Activated gamma-delta T cell treated with anti-CD3 and anti-CD28 coated beads, Interleukin-2, amount 50 U/mL, for 16 hours (primary cell): ENCODE data around the gene ABCB11.
"Not testable (repeated sequence)": the region's sequence is repeated elsewhere in the genome, so short reads cannot be mapped to it uniquely, and the experiment has no call there.

Experiments used
- DNase-seq: peaks from one replicate; pipeline ENCODE4 v3.0.0-alpha.2; 2020; ENCODE audit warnings: low read depth

Gene ABCB11

DNA sequence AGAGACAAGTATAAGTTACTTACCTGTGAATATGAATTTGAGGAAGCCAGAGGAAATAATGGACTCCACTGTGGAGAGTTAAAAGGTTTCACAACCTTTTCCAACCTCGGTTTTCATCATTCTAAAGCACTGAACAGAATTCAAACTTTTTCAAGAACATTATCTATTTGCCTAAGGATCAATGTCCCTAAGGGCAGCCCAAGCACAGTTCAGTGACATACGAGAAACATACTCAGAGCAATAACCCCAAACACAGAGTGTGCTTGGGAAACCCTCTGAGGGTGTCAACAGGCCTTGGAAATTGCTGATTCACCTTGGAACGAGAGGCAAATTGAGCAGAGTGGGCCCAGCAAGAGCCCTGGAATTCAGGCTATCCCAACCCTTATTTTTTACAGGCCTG is at the start of gene ABCB11:
Gene ABCB11, minus strand, starts transcription at position 123 of the 400 bp plus-strand sequence. CDS start 13,199 bp downstream, outside the sequence.
- DNase-seq = no peak

DNA sequence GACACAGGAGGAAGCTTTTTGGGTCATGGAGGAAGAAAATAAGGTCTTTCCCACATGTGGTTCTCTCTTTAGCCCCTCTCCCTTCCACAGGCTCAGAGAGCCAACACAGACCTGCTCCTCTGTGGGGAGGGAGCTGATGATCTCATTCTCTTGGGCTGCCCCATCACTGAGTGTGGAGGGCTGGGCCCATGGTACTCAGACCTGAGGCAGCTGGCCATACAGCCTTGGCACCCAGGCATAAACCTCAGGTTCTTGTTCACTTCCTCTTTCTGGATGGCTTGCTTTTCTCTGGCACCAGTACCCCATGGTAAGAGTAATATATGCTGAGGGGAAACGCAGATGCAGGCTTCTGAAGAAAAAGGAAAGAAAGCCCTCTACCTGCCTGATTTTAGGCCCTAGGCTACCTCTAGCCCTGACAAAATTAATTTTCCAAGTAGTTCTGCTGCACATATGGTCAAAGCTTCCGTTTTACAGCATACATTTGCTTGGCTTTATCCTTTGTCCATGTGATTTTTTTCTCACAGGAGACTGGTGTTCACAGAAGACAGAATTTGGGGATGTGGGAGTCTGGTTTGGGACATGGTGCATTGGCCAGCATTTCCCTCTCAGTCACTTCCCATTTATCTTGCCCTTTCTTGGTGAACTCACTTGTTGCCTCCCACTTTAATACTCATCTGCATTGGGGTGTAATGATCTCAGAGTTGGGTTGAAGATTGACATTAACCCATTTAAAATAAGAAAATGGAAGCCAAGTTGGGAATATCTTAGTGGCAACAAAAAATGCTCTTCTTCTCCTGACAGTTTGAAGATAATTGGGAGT is 49.3 kb upstream of the ABCB11 start:
- DNase-seq = no peak

DNA sequence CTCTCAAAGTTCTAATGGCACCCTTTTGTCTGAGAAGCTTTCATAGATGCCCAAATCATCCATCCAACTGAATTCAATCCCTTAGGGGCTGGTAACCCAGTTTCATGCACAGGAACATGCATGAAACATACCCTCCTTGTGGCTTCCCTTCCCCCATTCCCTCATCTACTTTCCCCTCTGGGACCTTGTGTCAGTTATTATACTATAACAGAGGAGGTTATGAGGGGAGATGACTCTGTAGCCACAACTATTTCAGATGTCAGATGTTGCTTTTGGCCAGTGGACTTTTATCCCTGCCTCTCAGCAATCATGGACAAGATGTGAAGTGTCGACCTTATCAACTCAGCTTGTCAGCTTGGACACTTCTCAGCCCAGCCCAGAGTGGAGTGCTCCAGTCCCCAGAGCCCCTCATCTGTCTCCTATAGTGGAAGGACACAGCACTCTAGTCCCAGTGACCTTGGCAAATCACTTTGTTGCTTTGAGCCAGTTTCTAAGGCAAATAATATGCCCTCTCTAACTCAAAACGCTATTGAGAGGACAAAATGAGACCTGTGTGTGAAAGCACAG is 46.6 kb upstream of the ABCB11 start:
- no peak for DNase-seq

DNA sequence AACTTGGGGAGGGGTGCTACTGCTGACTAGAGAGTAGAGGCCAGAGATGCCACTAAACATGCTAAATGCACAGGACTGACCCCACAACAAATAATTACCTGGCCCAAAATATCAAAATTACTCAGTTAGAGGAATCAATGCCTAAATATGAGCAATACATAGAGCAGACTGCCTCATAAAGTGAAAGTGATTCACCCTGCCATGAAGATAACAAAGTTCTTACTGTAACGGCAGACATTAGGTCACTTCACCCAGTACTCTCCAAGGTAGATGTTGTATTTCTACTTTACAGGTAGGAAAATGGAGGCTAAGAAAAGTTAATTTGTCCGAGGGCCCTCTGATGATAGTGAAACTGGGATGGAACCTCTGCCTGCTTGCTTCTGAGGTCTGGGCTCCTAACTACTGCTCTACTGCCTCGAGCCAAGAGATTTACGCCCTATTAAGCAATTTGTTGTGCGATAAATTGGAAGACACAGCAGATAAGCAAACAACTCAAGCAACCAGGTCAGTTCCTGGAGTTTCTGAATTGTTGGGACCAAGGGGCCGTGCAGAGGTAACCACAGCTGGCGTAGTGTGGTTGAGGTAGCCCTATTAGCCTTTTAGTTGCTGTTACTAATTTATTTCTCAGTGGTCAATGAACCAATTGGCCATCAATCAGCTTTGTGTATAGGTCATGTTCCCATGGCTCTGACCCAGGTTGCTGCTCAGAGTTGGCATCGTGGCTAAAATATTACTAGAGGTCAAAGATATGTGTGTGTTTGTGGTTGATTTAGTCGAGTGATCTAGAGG is 43.0 kb upstream of the ABCB11 start:
- no peak for DNase-seq

DNA sequence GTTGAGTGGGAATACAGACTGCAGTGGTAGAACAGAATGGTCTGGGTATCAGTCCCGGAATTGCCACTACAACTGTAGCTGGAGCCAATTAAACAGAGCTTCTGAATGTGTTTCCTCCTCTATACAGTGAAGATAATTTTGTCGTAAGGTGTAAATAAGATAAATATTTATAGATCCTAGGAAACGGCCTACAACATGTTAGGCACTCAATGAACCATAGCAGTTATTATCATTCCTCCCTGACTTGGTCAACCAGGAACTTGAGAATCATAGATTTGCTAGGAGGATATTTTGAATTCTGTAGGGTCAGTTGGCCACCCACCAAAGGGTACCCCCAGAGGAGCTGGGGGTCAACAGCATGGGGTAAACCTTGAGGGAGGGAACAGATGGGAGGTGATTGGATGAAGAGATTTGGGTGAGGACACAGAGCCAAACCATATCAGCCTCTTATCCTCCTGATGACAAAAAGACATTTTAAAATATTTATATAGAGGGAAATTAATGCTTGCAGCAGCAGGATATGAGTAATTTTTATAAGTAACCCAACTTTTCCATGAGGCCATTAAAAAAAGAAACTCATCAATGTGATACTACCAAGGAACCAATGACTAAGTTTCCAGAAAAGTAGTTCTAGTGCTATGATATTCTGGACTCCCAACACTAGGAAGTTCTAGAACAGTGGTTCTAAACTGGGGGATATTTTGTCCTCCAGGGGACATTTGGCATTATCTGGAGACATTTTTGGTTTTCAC is 42.3 kb upstream of the ABCB11 start:
- no peak for DNase-seq

DNA sequence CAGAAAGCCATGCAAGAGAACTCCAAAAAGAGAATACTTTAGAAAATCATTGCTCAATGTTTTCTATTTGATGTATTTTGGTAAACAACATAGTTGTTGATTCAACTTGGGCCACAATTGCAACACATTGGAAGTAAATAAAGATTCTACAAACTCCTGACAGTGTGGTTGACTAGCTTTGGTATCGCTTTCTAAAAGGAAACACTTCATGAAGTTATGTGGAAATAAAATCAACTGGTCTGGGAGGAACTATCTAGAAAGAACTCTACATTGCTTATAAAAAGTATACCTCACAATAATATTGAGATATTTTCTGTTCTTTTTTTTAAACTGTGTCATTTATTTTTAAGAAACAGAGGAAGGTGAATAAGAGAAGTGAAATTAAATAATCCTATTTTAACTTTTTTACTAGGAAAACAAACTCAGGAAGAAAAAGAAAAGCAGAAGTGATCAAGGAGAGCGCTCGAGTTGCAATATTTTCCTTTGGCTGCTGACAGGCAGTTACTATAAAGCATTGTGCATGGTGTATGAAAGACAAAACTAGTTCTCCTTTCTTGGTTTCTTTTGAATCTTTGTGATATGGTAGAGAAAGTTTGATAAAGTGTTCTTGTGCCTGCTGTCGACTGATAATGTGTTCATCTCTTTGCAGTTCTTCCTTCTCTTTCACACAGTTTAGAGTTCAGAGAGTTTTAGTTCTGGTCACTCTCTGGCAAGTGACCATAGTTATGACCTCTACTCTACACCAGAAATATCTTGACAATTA is 41.2 kb upstream of the ABCB11 start:
- no peak for DNase-seq

DNA sequence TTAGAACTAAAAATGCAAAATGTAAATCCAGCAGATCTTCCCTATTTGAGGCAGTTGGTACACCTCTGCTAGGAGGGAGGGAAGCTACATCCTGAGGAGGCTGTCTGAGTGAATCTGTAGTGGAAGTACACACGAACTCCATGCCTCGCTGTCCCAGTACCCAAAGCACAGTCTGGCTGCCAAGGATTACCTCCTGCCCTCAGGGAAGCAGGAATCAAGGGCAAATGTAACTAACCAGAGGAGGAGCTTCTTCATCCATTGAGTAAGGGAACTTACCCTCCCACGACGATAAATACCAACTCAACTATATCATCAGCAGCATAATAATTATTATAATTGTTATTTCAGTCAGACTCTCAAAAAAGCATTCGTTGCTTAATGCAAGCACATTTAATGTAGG is 40.3 kb upstream of the ABCB11 start:
- no peak for DNase-seq

DNA sequence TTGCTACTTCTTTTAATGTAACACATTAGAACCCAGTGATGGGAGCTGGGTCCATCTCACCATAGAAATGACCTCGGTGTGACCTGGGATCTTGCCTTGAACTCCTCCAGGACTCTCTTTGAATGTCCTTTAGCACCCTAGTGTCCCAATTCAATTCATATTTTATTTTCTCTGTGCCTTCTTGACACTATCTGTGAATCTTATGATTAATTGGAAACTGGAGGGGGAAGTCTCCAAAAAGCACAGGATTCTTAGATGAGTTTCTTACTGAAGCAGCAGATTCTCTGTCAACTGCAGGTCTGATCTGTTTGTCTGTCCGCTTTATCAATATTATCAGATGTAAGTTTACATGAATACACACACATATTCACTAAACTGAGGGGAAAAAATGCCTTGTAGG is 38.7 kb upstream of the ABCB11 start:
- no peak for DNase-seq

DNA sequence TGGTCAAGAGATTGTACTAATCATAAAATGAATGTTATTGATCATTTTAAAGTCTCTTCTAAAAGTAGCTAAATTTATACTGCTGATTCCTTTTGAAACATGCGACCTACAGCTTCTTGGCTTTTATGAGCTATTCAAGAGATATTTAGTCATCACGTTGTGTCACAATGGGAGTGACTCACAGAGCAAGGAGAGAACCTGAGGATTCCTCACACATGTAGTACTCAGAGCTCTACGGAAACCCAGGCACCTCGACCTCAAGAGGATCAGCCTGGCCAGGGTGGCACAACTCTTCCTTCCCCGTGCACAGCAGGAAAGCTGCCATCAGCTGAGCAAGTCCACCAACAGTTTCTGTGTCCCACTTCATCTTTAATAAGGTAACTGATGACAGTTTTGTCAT is 38.2 kb upstream of the ABCB11 start, which contains the start of gene DHRS9:
Gene DHRS9, plus strand, starts transcription at position 223 of the 400 bp plus-strand sequence. CDS start 12,019 bp downstream, outside the sequence.
- DNase-seq = no peak

DNA sequence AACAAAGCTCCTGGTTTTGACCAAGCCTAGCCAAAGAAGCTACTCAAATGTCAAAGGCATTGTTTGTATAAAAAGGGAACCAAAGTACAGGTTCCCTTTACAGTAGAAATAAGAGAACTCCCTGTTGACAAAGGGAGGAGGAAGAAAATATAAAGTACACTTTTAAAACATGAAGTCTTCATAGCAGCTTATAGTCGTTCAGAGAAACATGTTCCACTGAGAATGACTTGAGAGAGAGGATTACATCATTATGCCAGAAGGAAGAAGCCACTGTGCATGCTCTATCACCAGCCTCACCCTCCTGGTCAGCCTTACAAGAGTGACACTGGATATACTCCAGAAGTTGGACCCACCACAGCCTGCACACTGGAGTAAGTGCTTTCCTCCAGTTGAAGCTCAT is 35.8 kb upstream of the ABCB11 start:
- DNase-seq = no peak

DNA sequence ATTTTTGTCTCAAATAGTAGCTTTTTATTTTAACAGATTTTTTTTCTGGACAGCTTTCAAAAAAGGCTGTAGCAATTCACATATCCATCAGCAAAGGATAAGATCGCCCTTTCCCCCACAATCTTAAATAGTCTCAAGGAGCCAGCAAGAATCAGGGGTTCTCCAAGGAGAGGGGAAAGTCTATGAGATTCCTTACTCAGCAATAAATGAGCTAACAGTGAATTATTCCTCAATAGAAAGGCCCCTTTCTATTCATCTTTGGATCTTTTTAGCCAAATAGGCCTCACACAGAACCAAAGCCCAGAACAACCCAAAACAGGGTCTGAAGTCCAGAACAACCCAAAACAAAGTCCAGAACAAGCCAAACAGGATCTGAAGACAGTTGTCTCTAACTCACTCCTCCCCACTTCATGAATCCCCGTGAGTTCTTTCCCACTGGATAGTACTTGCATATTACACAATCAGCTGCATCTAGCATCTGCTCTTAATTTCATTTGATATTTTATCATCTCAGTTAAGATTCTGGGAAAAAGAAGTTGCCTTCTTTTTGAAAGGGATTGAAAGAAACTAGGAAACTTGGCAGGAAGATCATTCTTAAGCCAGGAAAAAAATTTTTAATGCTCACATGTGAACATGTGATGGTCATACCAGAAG is 34.9 kb upstream of the ABCB11 start:
- no peak for DNase-seq

DNA sequence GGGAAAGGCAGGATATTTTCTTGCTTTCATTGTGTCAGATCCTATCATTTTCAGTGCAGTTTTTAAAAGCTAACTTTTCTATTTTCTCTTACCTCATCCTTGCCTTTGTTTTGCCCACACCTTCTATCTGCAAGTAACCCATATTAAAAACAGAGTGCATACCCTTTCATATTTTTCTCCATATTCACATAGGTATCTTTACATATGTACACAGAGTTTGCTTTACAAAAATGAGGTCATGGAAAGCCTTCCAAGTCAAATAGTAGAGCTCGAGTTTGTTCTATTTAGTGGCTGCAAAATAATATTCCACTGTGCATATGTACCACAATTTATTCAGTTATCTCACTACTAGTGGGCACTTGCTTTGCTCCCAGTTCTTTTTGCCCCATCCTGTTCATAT is 34.3 kb upstream of the ABCB11 start:
- DNase-seq = no peak

DNA sequence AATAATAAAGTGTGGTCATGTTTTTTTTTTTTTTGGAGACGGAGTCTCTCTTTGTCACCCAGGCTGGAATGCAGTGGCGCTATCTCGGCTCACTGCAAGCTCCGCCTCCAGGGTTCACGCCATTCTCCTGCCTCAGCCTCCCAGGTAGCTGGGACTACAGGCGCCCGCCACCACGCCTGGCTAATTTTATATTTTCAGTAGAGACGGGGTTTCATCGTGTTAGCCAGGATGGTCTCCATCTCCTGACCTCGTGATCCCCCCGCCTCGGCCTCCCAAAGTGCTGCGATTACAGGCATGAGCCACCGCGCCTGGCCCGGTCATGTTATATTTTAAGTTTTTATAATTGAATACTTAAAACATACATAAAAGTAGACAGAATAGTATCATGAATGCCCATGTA is 33.1 kb upstream of the ABCB11 start:
- DNase-seq = not testable (repeated sequence)

DNA sequence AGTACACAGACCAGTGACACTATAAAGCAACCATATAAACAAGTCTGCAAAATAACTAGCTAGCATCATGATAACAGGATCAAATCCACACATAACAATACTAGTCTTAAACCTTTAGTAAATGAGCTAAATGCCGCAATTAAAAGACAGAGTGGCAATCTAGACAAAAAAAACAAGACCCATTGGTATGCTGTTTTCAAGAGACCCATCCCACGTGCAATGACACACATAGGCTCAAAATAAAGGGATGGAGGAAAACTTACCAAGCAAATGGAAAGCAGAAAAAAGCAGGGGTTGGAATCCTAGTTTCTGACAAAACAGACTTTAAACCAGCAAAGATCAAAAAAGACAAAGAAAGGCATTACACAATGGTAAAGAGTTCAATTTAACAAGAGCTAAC is 23.5 kb upstream of the ABCB11 start:
- not testable (repeated sequence) for DNase-seq

DNA sequence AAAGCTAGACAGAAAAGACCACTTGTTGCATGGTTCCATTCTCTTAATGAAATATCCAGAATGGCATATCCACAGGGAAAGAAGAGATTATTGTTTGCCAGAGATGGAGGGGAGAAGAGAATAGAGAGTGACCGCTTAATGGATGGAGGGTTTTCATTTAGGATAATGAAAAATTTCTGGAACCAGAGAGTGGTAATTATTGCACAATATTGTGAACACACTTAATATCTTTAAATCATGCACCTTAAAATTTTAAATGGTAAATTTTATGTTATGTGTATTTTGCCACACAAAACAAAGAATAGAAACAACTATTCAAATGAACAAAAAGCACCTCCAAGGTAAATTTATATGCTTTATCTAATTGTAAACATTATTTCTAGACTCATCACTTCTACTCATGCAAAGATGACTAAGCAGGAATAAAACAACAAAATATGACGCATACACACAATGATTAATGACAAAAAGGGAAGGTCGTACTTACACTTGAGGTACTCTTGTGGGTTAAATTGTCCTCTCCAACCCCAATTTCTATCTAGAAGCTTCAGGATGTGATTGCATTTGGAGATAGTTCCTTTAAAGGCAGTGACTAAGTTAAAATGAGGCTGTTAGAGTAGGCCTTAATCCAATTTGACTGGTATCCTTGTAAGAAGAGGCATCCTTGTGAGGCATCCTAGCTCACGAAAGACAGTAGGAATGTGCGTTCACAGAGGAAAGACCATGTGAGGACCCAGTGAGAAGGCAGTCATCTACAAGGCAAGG is 19.5 kb upstream of the ABCB11 start:
- no peak for DNase-seq

DNA sequence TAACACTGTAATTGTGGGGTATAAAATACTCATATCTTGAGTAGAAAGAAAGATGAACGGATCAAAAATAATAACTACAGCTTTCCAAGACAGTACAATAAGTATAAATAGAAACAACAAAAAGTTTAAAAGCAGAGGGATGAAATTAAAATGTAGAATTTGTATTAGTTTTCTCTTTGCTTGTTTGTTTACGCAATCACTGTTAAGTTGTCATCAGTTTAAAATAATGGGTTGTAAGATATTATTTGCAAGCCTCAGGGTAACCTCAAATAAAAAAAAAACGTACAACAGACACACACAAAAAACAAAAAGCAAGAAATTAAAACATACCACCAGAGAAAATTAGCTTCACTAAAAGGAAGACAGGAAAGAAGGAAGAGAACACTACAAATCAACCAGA is 18.0 kb upstream of the ABCB11 start:
- DNase-seq = no peak

DNA sequence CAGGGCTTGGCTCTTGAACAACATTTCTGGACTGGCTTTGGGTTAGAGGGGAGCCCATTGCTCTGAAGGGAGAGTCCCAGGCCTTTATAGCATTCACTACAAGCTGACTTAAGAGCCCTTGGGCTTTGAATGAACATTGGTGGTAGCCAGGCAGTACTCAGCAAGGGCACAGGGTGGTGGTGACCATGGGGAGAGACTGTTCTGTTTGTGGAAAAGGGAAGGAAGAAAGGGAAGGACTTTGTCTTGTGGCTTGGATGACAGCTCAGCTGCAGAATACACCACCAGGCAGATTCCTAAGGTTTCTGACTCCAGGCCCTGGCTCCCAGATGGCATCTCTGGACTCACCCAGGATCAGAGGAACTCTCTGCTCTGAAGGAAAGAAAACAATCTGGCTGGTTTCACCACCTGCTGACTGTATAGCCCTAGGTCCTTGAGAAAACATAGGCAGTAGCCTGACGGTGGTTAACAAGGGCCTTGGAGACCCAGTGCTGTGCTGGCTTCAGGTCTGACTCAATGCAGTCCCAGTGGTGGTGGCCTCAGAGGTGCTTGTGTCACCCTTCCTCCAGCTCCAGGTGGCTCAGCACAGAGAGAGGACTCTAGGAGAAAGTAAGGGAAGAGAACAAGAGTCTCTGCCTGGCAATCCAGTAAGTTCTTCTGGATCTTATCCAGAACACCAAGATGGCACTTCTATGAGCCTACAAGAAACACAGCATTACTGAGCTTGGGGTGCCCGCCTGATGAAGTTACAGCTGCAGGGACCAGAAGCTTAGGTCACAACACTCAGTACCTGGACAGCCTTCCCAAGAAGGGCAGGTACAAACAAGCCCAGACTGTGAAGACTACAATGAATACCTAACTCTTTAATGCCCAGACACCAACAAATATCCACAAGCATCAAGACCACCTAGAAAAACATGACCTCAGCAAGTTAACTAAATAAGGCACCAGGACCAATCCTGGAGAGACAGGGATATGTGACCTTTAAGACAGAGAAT is 16.4 kb upstream of the ABCB11 start:
- no peak for DNase-seq

DNA sequence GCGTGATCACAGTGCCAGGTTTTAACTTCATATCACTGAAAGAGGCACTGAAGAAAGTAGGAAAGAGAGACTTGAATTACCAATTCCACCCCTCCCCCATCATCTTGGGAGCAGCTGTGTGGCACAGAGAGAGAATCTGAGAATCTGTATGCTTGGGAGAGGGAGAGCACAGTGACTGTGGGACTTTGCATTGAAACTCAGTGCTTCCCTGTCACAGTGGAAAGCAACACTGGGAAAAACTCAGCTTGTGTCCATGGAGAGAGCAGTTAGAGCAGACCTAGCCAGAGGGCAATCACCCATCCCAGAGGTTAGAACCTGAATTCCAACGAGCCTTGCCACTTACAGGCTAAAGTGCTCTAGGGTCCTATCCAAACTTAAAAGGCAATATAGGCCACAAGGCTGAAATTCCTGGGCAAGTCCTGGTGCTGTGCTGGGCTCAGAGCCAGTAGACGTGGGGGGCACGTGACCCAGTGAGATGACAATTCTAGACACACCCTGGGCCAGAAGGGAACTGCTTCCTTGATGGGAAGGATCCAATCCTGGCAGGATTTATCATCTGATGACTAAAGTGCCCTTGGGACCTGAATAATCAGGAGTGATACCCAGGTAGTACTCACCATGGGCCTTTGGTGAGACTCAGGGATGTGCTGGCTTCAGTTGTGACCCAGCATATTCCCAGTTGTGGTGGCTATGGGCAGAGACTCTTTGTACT is 15.5 kb upstream of the ABCB11 start:
- no peak for DNase-seq
